ENCODE results near the gene RPS6KA2.

The RPS6KA2 gene

DNA sequence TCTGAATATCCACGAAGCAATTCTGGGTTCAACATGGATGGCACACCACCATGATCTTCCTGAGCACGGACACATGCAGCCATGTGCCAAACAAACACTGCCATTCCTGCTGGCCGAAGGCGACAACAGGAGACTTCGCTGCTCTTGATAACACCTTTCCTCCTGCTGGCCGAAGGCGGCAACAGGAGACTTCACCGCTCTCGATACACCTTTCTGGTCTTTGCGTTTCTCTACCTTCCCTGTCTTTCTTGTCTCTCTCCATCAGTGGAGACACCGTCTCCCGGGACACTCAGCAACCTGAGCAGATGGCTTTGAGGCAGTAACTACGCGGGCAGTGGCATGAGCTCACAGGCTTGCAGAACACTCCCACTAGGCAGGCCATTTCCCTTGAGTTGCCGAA lies 189.4 kb downstream of the RPS6KA2 start:
- no peak for DNase-seq

DNA sequence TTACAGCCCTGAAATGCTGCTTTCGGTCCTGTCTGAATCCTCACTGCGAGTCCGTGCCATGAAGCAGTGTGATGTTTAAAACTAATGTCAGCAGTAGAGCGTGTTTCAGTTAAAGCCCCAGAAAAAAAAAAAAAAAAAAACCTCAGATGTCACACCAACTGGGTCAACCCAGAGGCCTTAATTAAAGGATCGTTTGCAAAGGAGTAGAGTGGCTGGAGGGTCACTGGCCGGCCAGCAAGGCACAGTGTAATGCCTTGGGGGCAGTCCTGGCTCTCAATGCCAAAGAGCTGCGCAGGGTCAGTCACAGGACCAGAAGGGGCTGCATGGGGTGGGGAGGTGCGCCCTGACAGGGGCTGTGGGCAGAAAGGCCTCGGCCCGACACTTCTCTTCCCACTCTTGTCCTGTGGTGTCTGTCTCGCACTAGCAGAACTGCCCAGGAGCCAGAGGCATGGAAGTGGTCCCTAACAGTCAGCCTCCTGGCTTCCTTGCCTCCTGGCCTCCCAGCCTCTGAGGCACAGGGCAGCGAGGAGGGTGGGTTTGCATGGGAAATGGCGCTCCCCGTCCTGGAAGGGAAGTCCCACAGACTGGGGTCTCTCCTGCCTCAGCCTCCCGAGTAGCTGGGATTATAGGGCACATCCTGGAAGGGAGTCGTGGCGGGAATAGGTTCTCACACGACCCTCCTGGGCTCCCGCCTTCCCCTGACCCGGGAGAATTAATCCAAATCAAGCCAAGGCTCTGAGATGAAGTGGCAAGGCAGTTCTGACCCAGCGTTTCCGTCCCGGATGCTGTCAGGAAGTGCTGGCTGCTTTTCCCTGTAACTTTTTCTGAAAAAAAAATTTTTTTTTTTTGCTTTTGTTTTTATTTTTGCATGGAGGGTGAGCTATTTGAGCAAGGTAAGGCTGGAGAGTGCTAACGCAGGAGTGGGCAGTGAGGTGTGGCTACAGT lies 190.6 kb downstream of the RPS6KA2 start:
- no peak for DNase-seq

DNA sequence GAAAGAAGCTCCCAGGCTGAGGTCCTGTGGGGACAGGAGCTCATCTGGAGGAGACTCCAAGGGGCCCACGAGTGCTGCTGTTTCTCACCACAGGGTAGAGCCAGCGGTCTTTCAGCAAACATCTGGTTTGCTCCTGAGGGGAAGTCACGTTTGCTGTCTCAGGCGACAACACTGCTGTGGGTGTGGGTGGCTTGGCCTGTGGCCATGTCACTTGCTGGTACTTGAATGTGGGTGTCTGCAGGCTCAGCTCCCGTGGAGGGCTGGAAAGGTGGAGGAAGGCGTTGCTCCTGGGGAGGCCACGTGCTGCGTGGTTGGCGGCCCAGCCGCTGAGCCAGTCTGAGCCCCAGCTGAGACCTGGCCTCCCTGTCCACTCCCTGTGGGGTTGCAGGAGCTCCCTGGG lies 191.5 kb downstream of the RPS6KA2 start:
- DNase-seq = no peak

DNA sequence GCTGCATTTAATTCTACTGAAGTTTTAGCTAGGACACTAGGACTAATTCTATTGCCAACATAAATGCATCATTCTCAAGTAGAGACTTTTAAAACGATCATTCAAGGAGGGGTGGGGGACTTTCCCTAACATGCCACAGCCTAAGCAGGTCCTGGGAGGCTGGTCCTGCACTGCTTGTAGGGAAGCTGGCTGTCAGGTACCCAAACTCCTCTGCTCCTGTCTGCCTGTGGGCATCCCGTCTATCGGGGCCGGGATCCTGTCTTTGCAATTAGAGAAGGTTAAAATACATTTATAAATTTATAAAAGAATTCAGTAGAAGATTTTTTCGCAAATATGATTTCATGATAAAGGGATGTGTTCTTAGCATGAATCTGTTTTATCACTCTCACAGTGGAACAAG lies 192.7 kb downstream of the RPS6KA2 start:
- no peak for DNase-seq

DNA sequence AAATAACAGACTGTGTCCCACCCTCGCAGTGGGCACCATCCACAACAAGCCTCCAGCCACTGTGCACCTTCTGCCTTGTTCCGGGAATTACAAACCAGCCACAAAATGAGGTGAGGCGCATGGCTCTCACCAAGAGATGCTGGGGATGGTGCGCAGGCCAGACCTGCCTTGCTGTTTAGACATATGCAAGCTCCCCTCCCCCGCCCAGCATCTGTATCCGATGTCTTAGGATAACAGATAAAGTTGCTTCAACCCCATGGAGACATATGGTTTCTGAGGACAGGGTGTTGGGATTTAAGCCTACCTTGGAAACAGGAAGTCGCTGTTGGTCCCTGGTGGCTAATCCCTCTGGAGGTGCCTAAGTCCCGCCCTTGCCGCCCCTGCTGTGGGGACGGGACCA lies 194.0 kb downstream of the RPS6KA2 start:
- no peak for DNase-seq

DNA sequence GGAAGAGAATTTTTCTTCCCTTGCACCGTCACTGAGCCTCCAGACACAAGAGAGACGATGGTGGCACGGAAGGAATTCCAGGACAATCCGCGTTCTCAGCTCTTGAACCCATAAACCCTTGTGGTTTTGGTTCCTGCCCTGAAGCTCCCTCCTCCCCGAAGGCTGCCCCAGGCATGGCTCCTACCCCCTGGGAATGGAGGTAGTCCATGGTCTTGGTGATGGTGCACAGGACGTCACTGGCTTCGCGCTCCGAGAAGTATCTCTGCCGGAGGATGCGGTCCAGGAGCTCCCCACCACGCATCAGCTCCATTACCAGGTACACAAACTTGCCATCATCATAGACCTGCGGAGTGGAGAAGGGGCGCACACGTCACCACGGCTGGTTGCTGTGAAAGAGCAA lies 196.8 kb downstream of the RPS6KA2 start:
- DNase-seq = no peak

DNA sequence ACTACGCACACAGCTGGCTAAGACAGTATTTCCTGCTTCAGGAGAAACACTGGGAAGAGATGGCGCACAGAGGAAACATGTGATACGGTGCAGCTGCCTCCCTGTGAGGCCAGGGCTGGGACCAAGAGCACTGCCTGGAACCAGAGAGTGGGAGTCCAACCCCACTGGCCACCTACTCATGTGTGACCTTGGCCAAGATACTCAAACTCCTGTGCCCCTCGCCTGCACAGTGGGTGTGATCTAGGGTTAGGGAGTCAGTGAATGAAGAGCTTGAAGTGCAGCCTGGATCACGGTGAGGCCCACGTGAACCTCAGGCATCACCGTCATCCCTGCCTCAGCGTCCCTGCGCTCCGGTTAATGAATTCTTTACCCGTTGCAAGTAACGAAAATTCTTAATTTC lies 202.6 kb downstream of the RPS6KA2 start:
- no peak for DNase-seq

DNA sequence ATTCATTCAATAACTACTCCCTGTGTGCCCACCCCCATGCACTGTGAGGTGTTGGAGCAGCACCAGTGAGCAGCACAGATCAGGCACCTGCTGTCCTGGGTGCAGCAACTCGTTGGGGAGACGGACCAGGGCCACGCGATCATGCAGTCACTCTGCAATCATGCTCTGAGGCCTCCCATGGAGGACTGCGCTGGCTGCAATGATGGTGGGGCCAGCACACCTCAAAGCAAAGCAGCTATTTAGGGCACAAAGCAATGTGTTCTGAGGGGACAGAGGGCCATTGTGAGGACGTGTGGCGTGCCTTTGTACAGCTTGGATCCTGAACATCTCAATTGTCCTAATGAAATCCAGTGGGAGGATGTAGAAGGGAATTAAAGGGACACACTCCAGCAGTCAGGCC lies 203.3 kb downstream of the RPS6KA2 start:
- no peak for DNase-seq

DNA sequence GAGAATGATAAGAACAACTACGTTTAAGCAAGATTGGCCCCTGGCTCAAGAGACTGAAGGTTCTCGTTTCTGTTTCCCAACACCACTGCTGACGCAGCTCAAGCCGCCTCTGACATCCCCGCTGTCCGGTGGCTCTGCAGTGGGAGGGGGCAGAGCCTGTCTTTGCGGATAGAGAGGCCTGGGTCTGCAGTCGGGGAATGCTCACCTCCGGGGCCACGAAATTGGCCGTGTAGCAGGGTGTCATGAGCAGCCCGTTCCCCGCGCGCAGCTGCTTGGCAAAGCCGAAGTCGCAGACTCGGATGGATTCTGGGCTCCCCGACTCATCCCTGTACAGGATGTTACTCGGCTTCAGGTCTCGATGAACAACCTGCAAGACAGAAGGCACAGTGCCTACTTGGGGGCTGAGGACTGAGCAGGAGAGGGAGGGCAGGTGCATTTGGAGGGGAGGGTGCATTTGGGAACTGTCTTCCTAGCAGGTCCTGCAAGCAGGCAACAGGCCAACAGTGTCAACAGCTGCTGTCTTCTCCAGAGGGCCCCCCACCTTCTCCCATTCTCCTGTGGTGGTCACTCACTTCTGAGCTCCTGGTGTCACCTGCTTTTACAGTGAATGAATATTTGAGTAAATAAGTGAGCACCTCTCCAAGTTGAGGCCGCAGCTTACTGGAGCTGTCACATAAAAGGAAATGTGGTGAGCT lies 203.9 kb downstream of the RPS6KA2 start:
- DNase-seq = no peak

DNA sequence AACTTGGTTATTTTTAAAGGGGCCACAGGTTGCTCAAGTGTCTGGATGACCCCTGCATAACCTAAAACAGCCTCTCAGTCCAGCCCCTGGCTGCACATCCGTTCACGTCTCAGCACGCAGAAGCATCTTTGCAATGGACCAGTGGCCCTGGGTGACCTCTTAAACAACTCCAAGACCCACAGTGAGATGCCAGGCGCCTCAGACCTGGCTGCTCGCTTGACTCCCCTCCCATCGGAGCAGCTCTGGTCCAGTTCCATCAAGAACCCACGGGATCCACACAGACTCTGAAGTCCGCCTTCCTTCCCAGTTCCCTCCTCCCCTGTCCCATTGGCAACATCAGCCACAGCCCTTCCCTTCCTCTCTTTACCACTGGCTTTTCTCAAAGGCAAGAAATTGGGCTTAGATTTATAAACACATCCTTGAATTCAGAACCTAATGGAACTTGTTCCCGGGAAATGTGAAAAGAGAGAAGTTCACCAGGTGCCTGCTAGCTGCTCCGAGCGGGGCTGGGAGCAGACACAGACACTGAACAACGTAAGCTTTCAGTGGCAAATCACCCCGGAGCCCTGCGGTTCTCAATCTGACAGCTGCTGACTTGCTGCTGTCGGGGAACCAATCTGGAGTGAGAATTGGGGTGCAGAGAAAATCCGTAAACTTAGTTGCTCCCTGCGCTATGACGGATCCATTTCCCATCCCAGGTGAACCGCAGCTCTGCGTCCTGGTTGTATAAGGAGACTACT lies 204.7 kb downstream of the RPS6KA2 start:
- DNase-seq = no peak

DNA sequence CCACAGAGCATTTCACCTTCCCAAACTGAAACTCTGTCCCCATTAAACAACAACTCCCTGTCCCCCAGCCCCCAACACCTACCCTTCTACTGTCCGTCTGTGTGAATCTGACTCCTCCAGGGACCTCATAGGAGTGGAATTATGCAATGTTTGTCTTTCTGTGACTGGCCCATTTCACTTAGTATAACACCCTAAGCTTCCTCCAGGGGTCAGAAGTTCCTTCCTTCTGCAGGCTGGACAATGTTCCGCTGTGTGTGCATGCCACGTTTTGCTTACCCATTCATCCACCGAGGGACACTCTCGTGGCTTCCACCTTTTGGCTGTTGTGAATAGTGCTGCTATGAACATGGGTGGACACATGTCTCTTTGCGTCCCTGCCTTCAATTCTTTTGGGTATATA lies 206.7 kb downstream of the RPS6KA2 start:
- DNase-seq = no peak

DNA sequence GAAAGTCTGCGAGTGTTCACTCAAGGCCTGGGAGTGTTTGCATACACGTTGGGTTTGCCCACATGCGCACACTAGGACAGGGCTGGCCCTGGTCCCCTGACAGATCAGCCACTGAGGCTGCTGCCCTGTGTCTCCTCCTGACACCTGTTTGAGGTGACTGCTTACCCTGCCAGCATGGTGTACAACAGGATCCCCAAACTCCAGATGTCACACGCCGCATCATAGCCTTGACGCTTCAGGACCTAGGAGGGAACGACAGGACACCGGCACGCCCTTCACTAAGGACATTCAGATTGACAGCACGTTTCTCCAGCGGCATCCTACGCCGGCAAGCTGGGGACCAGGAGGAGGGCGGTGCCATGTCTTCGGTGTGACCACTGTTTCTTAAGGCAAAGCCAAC lies 207.3 kb downstream of the RPS6KA2 start:
- DNase-seq = no peak

DNA sequence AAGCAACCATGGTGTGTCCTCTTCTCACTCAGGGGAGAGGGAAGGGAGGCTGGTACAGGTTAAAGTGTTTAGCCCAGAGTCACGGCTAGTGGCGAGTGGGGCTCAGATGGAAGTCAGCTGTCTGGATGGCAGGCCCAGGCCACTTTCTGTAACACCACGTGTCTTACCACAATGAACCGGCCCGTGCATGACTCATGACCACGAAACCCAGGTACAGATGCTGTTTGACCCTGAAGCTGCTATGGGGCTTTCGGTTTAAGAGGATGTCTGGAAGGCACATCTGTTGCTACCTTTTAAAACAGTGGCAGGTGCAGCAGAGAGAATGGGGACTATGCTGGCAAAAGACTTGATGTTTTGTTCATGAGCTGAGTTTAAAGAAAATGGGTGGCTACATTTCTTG lies 207.8 kb downstream of the RPS6KA2 start:
- DNase-seq = no peak

DNA sequence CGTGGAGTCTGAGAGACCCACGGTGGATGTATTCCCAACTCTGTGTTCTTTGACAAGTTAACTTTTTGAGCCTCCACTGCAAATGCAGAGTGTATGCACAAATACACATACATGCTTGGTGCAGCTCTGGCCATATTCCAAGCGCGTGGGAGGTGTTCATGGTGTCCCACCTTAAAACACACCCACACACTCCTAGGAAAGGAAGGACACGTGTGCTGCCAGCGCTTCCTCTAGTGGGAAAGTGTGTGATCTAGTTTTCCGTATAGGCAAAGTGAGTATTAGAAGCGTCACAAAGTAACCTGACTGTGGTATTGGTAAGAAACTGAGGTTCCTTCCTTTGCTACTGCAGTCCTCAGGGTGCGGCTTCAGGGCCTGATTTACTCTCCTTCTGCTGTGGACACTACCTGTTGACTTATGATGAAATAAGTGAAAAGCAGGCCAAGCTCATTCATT lies 208.3 kb downstream of the RPS6KA2 start:
- no peak for DNase-seq

DNA sequence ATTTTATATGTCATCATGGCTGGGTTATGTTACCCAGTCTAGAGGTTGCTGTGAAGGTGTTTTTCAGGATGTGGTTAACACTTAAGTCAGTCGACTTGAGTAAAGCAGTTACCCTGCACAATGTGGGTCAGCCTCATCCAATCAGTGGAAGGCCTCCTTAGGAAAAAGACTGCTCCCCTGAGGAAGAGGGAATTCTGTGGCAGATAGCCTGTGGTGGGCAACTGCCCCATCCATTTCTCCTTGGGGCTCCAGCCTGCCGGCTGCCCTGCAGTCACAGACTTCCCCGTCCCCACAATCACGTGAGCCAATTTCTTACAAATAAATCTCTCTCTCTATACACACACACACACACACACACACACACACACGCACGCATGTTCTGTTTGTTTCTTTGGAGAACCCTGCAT lies 209.8 kb downstream of the RPS6KA2 start:
- no peak for DNase-seq

DNA sequence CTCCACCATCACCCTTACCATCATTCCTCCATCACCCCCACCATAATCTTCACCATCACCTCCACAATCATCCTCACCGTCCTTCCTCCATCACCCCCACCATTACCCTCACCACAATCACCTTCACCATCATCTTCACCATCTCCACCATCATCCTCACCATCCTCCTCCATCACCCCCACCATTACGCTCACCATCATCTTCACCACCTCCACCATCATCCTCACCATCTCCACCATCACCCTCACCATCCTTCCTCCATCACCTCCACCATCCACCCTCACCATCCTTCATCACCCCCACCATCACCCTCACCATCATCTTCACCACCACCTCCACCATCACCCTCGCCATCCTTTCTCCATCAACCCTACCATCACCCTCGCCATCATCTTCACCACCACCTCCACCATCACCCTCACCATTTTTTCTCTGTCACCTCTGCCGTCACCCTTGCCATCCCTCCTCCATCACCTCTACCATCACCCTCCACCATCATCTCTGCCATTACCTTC lies 211.2 kb downstream of the RPS6KA2 start:
- DNase-seq = no peak

DNA sequence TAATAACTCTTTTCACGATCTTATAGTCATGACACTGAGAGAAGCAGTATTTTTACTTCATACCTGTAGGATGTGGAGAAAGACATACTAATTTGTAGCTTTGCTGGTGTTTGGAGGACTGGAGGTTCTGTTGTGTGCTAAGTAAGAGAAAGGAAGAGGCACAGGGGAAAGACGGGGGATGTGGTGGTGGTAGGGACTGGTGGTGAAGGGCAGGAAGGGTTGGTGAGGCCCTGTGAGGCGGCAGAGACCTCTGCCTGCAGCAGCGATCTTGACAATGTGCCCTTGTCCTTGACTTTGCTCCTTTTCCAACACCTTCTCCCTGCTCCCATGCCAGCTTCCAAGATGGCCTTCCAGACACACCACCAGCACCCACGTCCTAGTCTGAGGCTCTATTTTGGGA lies 211.7 kb downstream of the RPS6KA2 start:
- no peak for DNase-seq

DNA sequence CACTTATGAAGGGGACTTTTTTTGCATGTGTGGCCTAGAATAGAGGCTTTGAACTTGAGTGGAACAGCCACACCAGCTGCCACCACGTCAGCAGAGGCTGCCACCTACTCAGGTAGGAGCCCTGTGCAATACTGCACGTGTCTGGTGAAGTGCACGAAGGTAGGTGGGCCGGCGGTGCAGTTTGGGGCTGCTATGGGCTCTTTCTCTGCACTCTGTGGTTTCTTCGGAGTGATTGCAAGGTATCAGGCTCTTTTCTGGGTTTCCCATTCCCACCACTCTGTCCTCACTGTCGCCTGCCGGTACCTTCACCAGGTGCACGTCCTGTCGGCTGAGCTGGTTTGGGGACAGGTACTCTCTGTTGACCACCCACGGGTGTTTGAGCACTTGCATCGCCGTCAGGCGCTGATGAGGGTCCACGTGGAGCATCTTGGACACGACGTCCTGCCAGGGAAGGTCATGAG lies 213.5 kb downstream of the RPS6KA2 start:
- no peak for DNase-seq

DNA sequence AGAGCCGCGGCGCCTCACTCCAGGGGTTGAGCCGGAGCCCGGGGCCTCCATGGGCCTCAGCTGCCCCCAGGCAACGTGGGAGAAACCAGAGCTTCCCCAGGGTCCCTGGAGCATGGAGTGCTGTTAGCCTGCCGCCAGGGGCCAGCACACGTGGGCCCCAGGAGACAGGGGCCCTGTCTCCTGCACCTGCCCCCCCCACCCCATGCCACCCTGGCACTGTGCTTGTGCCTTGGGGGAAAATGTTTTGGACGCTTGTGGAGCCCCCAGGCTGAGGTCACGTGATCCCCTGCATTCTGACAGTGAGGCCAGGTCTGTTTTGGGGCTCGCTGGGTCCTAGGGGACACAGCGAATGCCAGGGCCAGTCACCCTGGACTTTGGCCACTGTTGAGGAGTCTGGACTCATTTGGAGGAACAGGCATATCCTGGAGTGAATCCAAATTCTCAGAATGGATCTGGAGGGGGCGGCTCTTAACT lies 214.1 kb downstream of the RPS6KA2 start:
- no peak for DNase-seq

DNA sequence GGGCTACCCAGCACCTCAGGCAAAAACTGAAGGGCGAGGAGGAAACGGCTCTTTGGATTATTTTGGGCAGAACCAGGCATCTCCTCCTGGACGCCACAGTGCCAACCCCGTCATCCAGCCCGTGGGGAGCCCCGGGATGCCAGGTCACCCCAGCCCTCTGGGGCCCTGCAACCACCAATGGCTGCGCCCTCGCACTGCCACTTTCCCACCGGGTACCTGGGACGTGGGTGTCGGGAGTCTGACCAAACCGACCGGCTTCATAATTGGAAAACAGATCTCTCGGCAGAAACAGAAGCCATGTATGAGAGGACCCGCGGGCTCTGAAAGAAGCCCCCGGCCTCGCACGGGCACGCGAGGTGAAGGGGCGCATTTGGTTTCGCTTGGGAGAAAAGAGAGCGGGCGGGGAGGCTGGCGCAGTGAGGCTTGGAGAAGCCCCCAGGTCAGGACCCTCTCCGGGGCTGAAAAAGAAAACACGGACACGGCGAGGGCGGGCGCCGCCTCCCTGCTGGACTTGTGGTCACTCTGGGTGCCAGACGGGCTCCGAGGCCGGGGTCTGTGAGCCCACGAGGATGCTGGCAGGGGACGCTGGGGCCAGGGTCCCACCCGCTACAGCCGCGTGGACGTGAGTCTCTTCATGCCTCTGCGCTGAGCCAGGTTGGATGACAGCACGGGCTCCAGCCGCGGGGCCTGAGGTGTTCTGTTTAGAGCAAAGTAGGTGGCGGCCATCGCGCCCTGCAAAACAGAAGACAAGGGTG lies 214.7 kb downstream of the RPS6KA2 start:
- no peak for DNase-seq

DNA sequence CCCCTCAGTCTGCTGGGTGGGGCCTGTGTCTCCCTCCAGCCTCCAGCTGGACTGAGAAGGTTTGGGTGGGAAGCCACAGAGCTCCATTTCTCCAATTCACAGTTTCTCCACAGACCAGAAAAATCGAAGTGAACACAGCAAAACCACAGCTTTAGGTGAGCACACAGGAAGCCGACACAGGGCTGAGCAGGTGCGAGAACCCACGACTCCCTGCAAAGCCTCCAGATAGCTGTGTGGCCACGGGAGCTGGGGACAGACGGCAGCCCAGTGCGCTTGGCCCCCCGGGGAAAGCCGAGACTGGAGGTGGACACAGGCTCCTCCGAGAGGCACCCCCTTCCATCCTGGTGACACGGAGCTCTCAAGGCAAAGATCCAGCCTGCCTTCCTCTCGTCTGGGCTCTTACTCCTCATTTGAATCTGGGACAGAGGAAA lies 215.3 kb downstream of the RPS6KA2 start:
- no peak for DNase-seq

DNA sequence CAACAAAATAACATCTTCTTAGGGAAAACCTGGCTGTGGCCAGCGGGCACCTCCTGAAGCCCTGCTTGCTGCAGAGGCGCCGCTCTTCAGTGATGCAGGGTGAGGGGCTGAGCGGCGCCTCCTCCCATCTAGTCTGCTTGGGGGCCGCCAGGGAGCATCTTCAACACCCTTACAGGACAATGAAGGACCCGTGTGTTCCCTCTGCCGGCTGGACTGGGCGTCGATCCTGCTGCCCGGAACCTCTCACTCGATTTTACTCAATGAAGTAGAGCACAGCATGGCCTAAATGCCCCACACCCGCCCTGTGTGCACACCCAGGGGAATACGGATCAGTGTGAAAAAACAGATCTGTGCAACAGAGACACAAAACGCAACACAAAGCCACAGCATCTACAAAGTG lies 215.8 kb downstream of the RPS6KA2 start:
- DNase-seq = no peak
